Measurements from ENCODE around the gene ME1. TPM values are rescaled to one million over a fixed set of nuclear protein-coding genes. Genes with fewer than 3 reads are reported as not detected.

The ME1 gene
- total and polyA plus RNA-seq, 9 of the 15 experiments (the other 6 are each of a cell fraction or from before 2014, with no cell fraction given), result 3.2 to 10.4 (median 5.5) TPM

DNA sequence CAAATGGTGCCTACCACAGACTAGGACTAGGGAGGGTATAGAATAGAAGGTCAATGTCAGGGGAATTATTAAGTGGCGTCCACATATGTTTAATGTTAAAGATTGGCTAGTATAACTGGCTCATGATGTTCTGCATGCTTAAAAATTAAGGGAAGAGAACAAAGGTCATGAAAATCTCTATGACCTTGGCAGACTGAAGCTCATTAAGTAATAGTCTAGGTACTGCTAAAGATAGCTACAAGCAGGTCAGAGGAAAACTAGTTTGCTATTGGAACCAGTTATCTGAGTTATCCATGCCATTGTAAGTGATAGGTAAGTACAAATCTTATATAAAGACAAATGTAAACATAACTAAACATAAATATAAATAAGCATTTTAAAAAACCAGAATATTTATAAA is 48.5 kb upstream of the ME1 start (continued):
- TF ChIP-seq NCOA4 (IDR thresholded peaks at IDR 0.05; ENCODE audit: partially characterized antibody) (no peak), RHOXF2B (CRISPR knock-in tag; conservative IDR thresholded peaks at IDR 0.05) (no peak), U2AF2 (optimal IDR thresholded peaks at IDR 0.05; ENCODE audit: low read depth, low read length) (no peak)
- TF ChIP-seq, protein P1, sequence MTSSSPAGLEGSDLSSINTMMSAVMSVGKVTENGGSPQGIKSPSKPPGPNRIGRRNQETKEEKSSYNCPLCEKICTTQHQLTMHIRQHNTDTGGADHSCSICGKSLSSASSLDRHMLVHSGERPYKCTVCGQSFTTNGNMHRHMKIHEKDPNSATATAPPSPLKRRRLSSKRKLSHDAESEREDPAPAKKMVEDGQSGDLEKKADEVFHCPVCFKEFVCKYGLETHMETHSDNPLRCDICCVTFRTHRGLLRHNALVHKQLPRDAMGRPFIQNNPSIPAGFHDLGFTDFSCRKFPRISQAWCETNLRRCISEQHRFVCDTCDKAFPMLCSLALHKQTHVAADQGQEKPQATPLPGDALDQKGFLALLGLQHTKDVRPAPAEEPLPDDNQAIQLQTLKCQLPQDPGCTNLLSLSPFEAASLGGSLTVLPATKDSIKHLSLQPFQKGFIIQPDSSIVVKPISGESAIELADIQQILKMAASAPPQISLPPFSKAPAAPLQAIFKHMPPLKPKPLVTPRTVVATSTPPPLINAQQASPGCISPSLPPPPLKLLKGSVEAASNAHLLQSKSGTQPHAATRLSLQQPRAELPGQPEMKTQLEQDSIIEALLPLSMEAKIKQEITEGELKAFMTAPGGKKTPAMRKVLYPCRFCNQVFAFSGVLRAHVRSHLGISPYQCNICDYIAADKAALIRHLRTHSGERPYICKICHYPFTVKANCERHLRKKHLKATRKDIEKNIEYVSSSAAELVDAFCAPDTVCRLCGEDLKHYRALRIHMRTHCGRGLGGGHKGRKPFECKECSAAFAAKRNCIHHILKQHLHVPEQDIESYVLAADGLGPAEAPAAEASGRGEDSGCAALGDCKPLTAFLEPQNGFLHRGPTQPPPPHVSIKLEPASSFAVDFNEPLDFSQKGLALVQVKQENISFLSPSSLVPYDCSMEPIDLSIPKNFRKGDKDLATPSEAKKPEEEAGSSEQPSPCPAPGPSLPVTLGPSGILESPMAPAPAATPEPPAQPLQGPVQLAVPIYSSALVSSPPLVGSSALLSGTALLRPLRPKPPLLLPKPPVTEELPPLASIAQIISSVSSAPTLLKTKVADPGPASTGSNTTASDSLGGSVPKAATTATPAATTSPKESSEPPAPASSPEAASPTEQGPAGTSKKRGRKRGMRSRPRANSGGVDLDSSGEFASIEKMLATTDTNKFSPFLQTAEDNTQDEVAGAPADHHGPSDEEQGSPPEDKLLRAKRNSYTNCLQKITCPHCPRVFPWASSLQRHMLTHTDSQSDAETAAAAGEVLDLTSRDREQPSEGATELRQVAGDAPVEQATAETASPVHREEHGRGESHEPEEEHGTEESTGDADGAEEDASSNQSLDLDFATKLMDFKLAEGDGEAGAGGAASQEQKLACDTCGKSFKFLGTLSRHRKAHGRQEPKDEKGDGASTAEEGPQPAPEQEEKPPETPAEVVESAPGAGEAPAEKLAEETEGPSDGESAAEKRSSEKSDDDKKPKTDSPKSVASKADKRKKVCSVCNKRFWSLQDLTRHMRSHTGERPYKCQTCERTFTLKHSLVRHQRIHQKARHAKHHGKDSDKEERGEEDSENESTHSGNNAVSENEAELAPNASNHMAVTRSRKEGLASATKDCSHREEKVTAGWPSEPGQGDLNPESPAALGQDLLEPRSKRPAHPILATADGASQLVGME (CRISPR knock-in tag; IDR thresholded peaks at IDR 0.05), result no peak
- TF ChIP-seq, protein P2, sequence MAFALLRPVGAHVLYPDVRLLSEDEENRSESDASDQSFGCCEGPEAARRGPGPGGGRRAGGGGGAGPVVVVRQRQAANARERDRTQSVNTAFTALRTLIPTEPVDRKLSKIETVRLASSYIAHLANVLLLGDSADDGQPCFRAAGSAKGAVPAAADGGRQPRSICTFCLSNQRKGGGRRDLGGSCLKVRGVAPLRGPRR (CRISPR knock-in tag; IDR thresholded peaks at IDR 0.05), result no peak

All from K562 (cell line).